GM18520 (cell line): ENCODE results near the gene BARX1.
"Not testable (repeated sequence)": the region's sequence is repeated elsewhere in the genome, so short reads cannot be mapped to it uniquely, and the experiment has no call there.

ENCODE experiments used
- ATAC-seq: cut with Tn5 transposase; IDR thresholded peaks from one replicate; pipeline ENCODE4 v1.9.1; 2021; ENCODE audit not compliant: unreplicated experiment

The BARX1 gene

GRCh38 chr9:93967020-93967803 is 12.1 kb upstream of the BARX1 start:
- ATAC-seq: no peak

GRCh38 chr9:93965830-93966577 is 10.8 kb upstream of the BARX1 start:
- ATAC-seq: no peak

- no peak for ATAC-seq
Measured at GRCh38 chr9:93964685-93965084, 9.5 kb upstream of the BARX1 start.

- no peak for ATAC-seq
Measured at GRCh38 chr9:93963969-93964368, 8.8 kb upstream of the BARX1 start.

GRCh38 chr9:93963489-93963888 is 8.3 kb upstream of the BARX1 start:
- not testable (repeated sequence) for ATAC-seq

- ATAC-seq: no peak
Measured at GRCh38 chr9:93962561-93963440, 7.6 kb upstream of the BARX1 start.

GRCh38 chr9:93962017-93962416 is 6.9 kb upstream of the BARX1 start:
- ATAC-seq: no peak

- ATAC-seq: no peak
Measured at GRCh38 chr9:93960971-93961841, 6.1 kb upstream of the BARX1 start.

- no peak for ATAC-seq
Measured at GRCh38 chr9:93960221-93960970, 5.2 kb upstream of the BARX1 start.

- no peak for ATAC-seq
Measured at GRCh38 chr9:93959739-93960154, 4.6 kb upstream of the BARX1 start.

- no peak for ATAC-seq
Measured at GRCh38 chr9:93958819-93959682, 3.9 kb upstream of the BARX1 start.

GRCh38 chr9:93958121-93958818 is 3.1 kb upstream of the BARX1 start:
- no peak for ATAC-seq

- ATAC-seq: no peak
Measured at GRCh38 chr9:93955981-93956784, 1.0 kb upstream of the BARX1 start.

- ATAC-seq: no peak
Measured at GRCh38 chr9:93954434-93955061, 607 bp downstream of the BARX1 start.

GRCh38 chr9:93953496-93954433 is 1.4 kb downstream of the BARX1 start:
- ATAC-seq: no peak
